ENCODE data around the gene SERPINE2.

DNA sequence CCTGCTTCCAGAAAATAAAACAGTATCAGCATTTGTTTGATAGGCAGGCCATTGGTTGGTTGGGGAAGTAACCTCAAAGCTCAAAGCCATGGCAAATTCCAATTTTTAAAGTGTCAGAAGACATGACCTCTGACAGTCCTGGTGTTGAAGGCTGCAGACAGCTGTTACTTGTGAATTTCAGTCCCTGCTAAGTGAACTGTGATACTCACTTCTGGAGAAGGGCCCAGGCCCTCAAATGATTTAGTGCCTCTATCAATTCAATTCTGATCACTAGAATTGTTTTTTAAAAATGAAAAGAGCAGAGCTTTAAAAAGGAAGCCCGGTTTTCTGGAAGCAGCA, 58.7 kb downstream of the SERPINE2 start:
- TF ChIP-seq EZH2 (IDR thresholded peaks at IDR 0.05; ENCODE audit: borderline replicate concordance, low read depth, low read length, poor library complexity, severe bottlenecking): no peak
- TF ChIP-seq, protein P1, sequence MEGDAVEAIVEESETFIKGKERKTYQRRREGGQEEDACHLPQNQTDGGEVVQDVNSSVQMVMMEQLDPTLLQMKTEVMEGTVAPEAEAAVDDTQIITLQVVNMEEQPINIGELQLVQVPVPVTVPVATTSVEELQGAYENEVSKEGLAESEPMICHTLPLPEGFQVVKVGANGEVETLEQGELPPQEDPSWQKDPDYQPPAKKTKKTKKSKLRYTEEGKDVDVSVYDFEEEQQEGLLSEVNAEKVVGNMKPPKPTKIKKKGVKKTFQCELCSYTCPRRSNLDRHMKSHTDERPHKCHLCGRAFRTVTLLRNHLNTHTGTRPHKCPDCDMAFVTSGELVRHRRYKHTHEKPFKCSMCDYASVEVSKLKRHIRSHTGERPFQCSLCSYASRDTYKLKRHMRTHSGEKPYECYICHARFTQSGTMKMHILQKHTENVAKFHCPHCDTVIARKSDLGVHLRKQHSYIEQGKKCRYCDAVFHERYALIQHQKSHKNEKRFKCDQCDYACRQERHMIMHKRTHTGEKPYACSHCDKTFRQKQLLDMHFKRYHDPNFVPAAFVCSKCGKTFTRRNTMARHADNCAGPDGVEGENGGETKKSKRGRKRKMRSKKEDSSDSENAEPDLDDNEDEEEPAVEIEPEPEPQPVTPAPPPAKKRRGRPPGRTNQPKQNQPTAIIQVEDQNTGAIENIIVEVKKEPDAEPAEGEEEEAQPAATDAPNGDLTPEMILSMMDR (conservative IDR thresholded peaks at IDR 0.05; ENCODE audit: low read depth, low read length): no peak

All from A673 (cell line).